HG03460 (cell line): ENCODE data around the gene LDLRAD3.

Experiments used
- ATAC-seq: cut with Tn5 transposase; IDR thresholded peaks from one replicate; pipeline ENCODE4 v1.9.1; 2021; ENCODE audit not compliant: unreplicated experiment

The LDLRAD3 gene

GRCh38 chr11:35927104-35927503 is 16.8 kb upstream of the LDLRAD3 start:
- no peak for ATAC-seq

- ATAC-seq: no peak
These were observed 16.2 kb upstream of the LDLRAD3 start for GRCh38 chr11:35927682-35928081.

GRCh38 chr11:35928688-35929395 is 15.0 kb upstream of the LDLRAD3 start:
- ATAC-seq: no peak

GRCh38 chr11:35930466-35930865 is 13.4 kb upstream of the LDLRAD3 start:
- ATAC-seq: no peak

GRCh38 chr11:35932121-35932520 is 11.7 kb upstream of the LDLRAD3 start:
- no peak for ATAC-seq

GRCh38 chr11:35932681-35933319 is 11.1 kb upstream of the LDLRAD3 start:
- no peak for ATAC-seq

- ATAC-seq: no peak
These were observed 10.5 kb upstream of the LDLRAD3 start for GRCh38 chr11:35933320-35933871.

GRCh38 chr11:35934271-35934670 is 9.6 kb upstream of the LDLRAD3 start:
- no peak for ATAC-seq

GRCh38 chr11:35934981-35935380 is 8.9 kb upstream of the LDLRAD3 start:
- ATAC-seq: no peak

- no peak for ATAC-seq
These were observed 8.5 kb upstream of the LDLRAD3 start for GRCh38 chr11:35935390-35935789.

- no peak for ATAC-seq
These were observed 6.8 kb upstream of the LDLRAD3 start for GRCh38 chr11:35937111-35937510.

- ATAC-seq: no peak
These were observed 6.2 kb upstream of the LDLRAD3 start for GRCh38 chr11:35937700-35938099.

- no peak for ATAC-seq
These were observed 5.6 kb upstream of the LDLRAD3 start for GRCh38 chr11:35938231-35938630.

- ATAC-seq: no peak
These were observed 553 bp upstream of the LDLRAD3 start for GRCh38 chr11:35943309-35943708.

- no peak for ATAC-seq
These were observed 758 bp downstream of the LDLRAD3 start for GRCh38 chr11:35944503-35945136.

GRCh38 chr11:35945137-35945518 is 1.3 kb downstream of the LDLRAD3 start:
- no peak for ATAC-seq

GRCh38 chr11:35946766-35947165 is 2.9 kb downstream of the LDLRAD3 start:
- ATAC-seq: no peak

- ATAC-seq: no peak
These were observed 3.6 kb downstream of the LDLRAD3 start for GRCh38 chr11:35947437-35947836.

GRCh38 chr11:35949242-35949641 is 5.4 kb downstream of the LDLRAD3 start:
- ATAC-seq: no peak

- no peak for ATAC-seq
These were observed 6.2 kb downstream of the LDLRAD3 start for GRCh38 chr11:35950082-35950481.

- ATAC-seq: no peak
These were observed 7.8 kb downstream of the LDLRAD3 start for GRCh38 chr11:35951680-35952079.
